GM12892 (cell line): ENCODE data around the gene CRCP.
"Not testable (repeated sequence)": the region's sequence is repeated elsewhere in the genome, so short reads cannot be mapped to it uniquely, and the experiment has no call there.

Source experiments
- DNase-seq: peaks from one replicate; pipeline ENCODE4 v3.0.0; 2011; ENCODE audit not compliant: insufficient read length
- FAIRE-seq: peaks from 2 replicates; lab custom pipeline; 2011; peaks lifted over from hg19 to GRCh38; lab: Jason Lieb, UNC
- POLR2A ChIP-seq: IDR thresholded peaks from 2 replicates; pipeline ENCODE4 v1.6.1; 2011; ENCODE audit warnings: low read depth, low read length, control low read depth
- POLR2AphosphoS5 ChIP-seq: IDR thresholded peaks from 2 replicates; pipeline ENCODE4 v1.6.1; 2011; ENCODE audit warnings: low read depth, low read length, control low read depth
- TAF1 ChIP-seq: IDR thresholded peaks from 2 replicates; pipeline ENCODE4 v1.6.1; 2011; ENCODE audit warnings: low read depth, mild to moderate bottlenecking, control low read depth, low read length, borderline replicate concordance

Gene CRCP

GRCh38 chr7:66146701-66147100 is 32.1 kb downstream of the CRCP start:
- DNase-seq (no peak), FAIRE-seq (no peak)
- no peak for TF ChIP-seq POLR2AphosphoS5
- TF ChIP-seq TAF1, result no peak
- no peak for TF ChIP-seq POLR2A

- not testable (repeated sequence) for DNase-seq, FAIRE-seq
These were observed 33.0 kb downstream of the CRCP start for GRCh38 chr7:66147657-66148056.

GRCh38 chr7:66150471-66150870 is 35.8 kb downstream of the CRCP start:
- TF ChIP-seq POLR2A (no peak), TAF1 (no peak), POLR2AphosphoS5 (no peak)
- no peak for FAIRE-seq
- DNase-seq, result no peak

- no peak for FAIRE-seq
- TF ChIP-seq TAF1, result no peak
- TF ChIP-seq POLR2AphosphoS5, result no peak
- no peak for TF ChIP-seq POLR2A
- DNase-seq, result no peak
These were observed 37.9 kb downstream of the CRCP start for GRCh38 chr7:66152371-66153191.

- no peak for FAIRE-seq
- no peak for DNase-seq
- TF ChIP-seq POLR2A (no peak), TAF1 (no peak), POLR2AphosphoS5 (no peak)
These were observed 39.0 kb downstream of the CRCP start for GRCh38 chr7:66153691-66154090.

- FAIRE-seq, result not testable (repeated sequence)
These were observed 41.4 kb downstream of the CRCP start for GRCh38 chr7:66156035-66156434.

GRCh38 chr7:66157060-66157459 is 42.4 kb downstream of the CRCP start:
- DNase-seq, result no peak
- TF ChIP-seq POLR2A (no peak), POLR2AphosphoS5 (no peak), TAF1 (no peak)
- no peak for FAIRE-seq

More at GRCh38 chr7:66156035-66156434, 41.4 kb downstream of the CRCP start:
- not testable (repeated sequence) for DNase-seq

- TF ChIP-seq POLR2AphosphoS5 (no peak), TAF1 (no peak), POLR2A (no peak)
- DNase-seq, result no peak
- no peak for FAIRE-seq
These were observed 48.0 kb downstream of the CRCP start for GRCh38 chr7:66162622-66163021.

- no peak for TF ChIP-seq POLR2A
- TF ChIP-seq POLR2AphosphoS5, result no peak
- TF ChIP-seq TAF1, result no peak
- no peak for DNase-seq
- no peak for FAIRE-seq
These were observed 48.6 kb downstream of the CRCP start for GRCh38 chr7:66163186-66163610.

GRCh38 chr7:66164356-66164755 is 49.7 kb downstream of the CRCP start:
- TF ChIP-seq POLR2AphosphoS5, result no peak
- no peak for TF ChIP-seq POLR2A
- TF ChIP-seq TAF1, result no peak
- DNase-seq (no peak), FAIRE-seq (no peak)

GRCh38 chr7:66167773-66168387 is 53.2 kb downstream of the CRCP start:
- FAIRE-seq (no peak), DNase-seq (no peak)
- TF ChIP-seq POLR2A (no peak), POLR2AphosphoS5 (no peak), TAF1 (no peak)

GRCh38 chr7:66169616-66170015 is 55.0 kb downstream of the CRCP start:
- TF ChIP-seq TAF1, result no peak
- no peak for TF ChIP-seq POLR2A
- no peak for TF ChIP-seq POLR2AphosphoS5
- DNase-seq, result no peak
- FAIRE-seq, result no peak
